HG03469 (cell line): ENCODE results near the gene CIC.
"Not testable (repeated sequence)": the region's sequence is repeated elsewhere in the genome, so short reads cannot be mapped to it uniquely, and the experiment has no call there.

Source experiments
- ATAC-seq: cut with Tn5 transposase; IDR thresholded peaks from one replicate; pipeline ENCODE4 v1.9.1; 2021; ENCODE audit warnings: mild to moderate bottlenecking, moderate library complexity, moderate number of reproducible peaks; ENCODE audit not compliant: unreplicated experiment

CIC gene

GRCh38 chr19:42327381-42327780 lies 58.3 kb downstream of the CIC start:
- no peak for ATAC-seq

GRCh38 chr19:42328106-42328505 lies 59.1 kb downstream of the CIC start:
- ATAC-seq: no peak

- ATAC-seq: no peak
Measured at GRCh38 chr19:42328854-42329253, 59.8 kb downstream of the CIC start.

GRCh38 chr19:42330241-42330711 lies 61.2 kb downstream of the CIC start:
- ATAC-seq: no peak

GRCh38 chr19:42331333-42331732 lies 62.3 kb downstream of the CIC start:
- ATAC-seq: not testable (repeated sequence)

- ATAC-seq: no peak
Measured at GRCh38 chr19:42332059-42332458, 63.0 kb downstream of the CIC start.

GRCh38 chr19:42333018-42333417 lies 64.0 kb downstream of the CIC start:
- ATAC-seq: no peak

GRCh38 chr19:42333975-42334696 lies 65.1 kb downstream of the CIC start:
- ATAC-seq: no peak

GRCh38 chr19:42334697-42335373 lies 65.8 kb downstream of the CIC start:
- no peak for ATAC-seq

- ATAC-seq: no peak
Measured at GRCh38 chr19:42335374-42335936, 66.4 kb downstream of the CIC start.

GRCh38 chr19:42335971-42336370 lies 66.9 kb downstream of the CIC start:
- no peak for ATAC-seq

- not testable (repeated sequence) for ATAC-seq
Measured at GRCh38 chr19:42339126-42339860, 70.2 kb downstream of the CIC start.

GRCh38 chr19:42339922-42340321 lies 70.9 kb downstream of the CIC start:
- ATAC-seq: not testable (repeated sequence)

GRCh38 chr19:42343344-42344110 lies 74.5 kb downstream of the CIC start:
- no peak for ATAC-seq

- ATAC-seq: no peak
Measured at GRCh38 chr19:42344336-42344893, 75.4 kb downstream of the CIC start.
